GM18505 (cell line): ENCODE measurements around the gene ANXA2.

ENCODE experiments used
- ATAC-seq: cut with Tn5 transposase; IDR thresholded peaks from one replicate; pipeline ENCODE4 v1.9.1; 2021; ENCODE audit not compliant: unreplicated experiment
- POLR2A ChIP-seq: IDR thresholded peaks from 4 replicates; pipeline ENCODE4 v1.6.1; 2011; ENCODE audit warnings: borderline replicate concordance; ENCODE audit not compliant: insufficient read depth, insufficient read length; ENCODE audit errors: extremely low read depth

The ANXA2 gene

DNA sequence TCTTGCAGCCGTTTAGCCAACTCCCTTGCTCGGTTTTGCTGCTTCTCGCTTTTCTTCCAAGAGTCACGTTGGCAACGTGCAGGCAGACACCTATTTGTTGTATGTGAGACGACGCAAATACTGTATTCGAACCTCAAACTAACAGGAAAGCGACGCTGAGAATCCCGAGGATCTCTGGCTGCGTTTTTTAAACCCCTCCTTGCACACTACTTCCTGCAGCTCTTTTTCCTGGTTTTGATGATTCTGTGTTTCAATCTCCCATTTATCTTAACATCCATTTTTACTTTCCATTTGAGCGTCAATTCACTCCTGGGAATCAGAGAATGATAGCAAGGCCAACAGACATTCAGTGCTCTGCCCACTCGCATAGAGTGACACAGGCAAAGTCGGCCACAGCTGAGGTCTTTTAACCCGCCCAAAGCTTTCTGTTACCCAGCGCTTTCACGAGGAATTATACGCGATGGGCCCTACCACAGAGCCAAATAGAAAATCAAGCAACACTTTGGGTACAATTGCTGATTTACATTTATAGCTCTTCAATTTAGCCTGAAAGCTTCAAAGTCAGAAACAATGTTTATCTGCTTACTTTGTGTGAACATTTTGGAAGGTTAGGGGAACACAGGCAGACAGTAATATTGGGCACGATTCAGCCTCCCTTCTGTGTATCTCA is 1.6 kb upstream of the ANXA2 start:
- ATAC-seq: no peak
- no peak for TF ChIP-seq POLR2A

GRCh38 chr15:60396958-60397771 is 621 bp downstream of the ANXA2 start:
- peak; percentile 50 for TF ChIP-seq POLR2A
- ATAC-seq: peak; percentile 51

DNA sequence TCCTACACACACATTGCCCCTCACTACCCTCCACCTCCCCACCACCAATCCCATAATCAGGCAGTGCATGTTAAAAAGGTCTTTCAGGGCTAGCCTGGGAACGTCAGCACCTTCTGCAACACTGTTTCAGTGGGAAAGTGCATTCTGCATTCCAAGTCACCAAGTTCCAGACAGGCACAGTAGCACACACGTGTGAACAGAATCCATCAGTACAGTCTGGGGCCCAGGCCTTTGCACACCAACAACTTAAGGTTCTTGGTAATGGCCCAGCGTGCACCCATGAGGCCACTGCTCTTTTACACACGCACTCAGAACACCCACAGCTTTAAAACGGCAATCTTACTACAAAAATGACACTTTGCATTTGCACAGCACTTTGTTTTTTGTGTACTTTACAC is 1.2 kb downstream of the ANXA2 start:
- no peak for TF ChIP-seq POLR2A
- no peak for ATAC-seq

DNA sequence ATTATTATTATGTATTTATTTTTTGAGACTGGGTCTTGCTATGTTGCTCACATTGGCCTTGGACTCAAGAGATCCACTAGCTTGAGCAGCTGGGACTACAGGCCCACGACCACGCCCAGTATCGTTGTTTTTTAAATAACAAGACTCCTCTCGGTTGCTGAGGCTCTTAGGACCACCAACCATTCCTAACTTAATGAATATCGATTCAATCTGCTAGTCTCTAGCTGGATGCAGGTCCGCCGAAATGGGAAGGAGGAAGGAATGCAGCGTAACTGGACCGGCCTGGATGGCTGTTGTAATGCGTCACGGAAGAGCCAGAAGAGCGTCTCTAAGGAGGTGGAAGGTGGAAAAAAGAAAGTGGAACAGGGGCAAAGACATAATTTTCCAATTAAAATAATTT is 1.7 kb downstream of the ANXA2 start:
- no peak for ATAC-seq
- no peak for TF ChIP-seq POLR2A

- no peak for TF ChIP-seq POLR2A
- ATAC-seq: no peak
Observed at GRCh38 chr15:60395276-60396011, 2.3 kb downstream of the ANXA2 start.

DNA sequence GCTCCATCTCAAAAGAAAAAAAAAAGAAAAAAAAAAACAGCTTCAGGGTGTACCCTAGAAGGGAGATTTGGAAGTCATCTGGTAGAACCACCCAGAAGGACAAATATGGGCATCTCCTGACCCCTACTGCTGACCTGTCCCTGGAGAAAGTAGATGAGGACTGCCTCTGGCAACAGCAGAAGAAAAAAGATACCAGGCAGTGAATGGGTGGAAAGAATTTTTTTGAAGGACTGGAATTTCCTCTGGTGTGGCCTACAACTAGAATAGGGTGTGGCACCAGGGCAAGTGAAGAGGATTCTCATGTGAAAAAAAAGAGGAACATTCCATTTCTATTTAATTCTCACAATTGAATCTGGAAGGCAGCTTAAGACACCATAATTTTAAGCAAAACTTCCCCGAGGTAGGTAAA is 3.1 kb downstream of the ANXA2 start:
- no peak for ATAC-seq
- TF ChIP-seq POLR2A: no peak

GRCh38 chr15:60392986-60393790 is 4.6 kb downstream of the ANXA2 start:
- ATAC-seq: no peak
- no peak for TF ChIP-seq POLR2A

- no peak for ATAC-seq
- TF ChIP-seq POLR2A: no peak
Observed at GRCh38 chr15:60392601-60392985, 5.2 kb downstream of the ANXA2 start.

- no peak for ATAC-seq
- no peak for TF ChIP-seq POLR2A
Observed at GRCh38 chr15:60391722-60392315, 6.0 kb downstream of the ANXA2 start.

DNA sequence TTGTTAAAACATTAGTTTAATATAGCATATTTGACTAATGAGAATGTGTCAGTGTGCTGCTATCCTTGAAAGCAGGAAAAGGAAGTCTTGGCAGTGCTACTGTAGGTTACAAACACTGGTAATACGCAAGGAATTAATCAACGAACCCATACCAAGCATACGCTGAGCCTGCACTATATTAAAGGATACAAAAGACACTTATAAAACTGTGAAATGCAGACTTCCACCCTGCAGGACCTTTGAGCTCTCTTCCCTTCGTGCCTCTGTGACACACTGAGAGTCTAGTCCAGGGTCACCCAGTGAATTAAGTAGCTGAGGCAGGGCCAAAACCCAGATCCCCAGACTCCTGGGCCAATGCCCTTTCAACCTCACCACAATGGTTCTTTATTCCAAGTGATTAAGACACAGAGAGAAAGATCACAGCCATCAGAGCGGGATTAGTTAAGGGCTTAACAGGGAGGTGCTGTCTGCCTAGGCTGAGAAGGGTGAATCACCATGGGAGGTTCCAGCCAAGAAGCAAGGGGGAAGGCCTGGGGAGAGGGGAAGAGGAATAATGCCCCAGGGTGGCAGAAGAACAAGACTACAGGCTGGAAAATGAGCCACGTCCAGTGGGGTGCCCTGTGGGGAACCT is 6.8 kb downstream of the ANXA2 start:
- TF ChIP-seq POLR2A: no peak
- no peak for ATAC-seq

- no peak for TF ChIP-seq POLR2A
- ATAC-seq: no peak
Observed at GRCh38 chr15:60390231-60390630, 7.6 kb downstream of the ANXA2 start.
